ENCODE measurements around the gene TMED7. TPM values are rescaled to one million over a fixed set of nuclear protein-coding genes. Genes with fewer than 3 reads are reported as not detected.

TMED7 gene
- total RNA-seq, 3 donors from 2014 or later: 59.8 to 66.1 (median 62.6) TPM

DNA sequence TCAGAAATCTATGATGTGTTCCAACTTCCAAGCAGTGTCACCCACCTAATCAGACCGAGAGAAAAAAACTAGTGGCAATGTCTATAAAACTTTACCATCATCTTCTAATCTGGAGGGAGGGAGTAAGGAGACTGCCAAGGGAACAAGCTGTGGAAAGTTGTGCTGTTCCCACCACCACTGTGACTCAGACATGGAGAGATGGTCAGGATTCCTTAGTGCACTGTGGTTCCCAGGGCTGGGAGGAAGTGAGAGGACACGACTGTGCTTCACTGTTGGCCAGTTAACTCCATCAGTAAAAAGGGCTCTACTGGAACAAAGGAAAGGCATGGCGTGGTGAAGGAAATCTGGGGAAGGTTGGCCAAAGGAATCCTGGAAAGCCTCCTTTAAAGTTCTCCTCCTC lies 42.4 kb downstream of the TMED7 start:
- Mint-ChIP-seq H3K4me1 (ENCODE audit: low read depth) (no peaks in the 10 kb centered on the region), H3K27me3 (ENCODE audit: low read depth) (no peaks in the 10 kb centered on the region), H3K9me3 (no peaks in the 10 kb centered on the region), H3K36me3 (ENCODE audit: insufficient read depth) (peaks cover 5% of the 10 kb centered on the region), H3K4me3 (no peak overlapping the region)
- ATAC-seq (no peak), DNase-seq (no peak)

DNA sequence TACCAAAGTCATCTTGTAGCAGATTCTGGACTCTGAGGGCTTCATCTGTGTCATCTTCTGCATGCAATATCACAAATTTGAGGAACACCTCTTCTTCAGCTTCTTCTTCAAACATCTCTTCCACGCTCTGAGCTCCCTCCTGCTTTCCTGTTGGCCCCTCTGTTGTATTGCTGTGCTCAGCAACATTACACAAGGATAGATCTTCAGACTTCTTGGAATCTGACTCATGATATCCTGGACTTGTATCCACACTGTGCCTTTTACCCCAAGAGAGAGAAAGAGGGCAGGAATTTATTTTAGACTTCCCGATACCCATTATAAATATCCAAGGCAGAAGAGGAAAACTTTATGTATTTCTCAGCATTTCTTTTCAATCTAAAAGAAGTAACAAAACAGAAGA lies 44.9 kb downstream of the TMED7 start:
- ATAC-seq (no peak), DNase-seq (no peak)
- peaks cover 6% of the 10 kb centered on the region for H3K36me3 Mint-ChIP-seq (ENCODE audit: insufficient read depth)
- no peaks in the 10 kb centered on the region for H3K27me3 Mint-ChIP-seq (ENCODE audit: low read depth)
- no peaks in the 10 kb centered on the region for H3K9me3 Mint-ChIP-seq
- no peak overlapping the region for H3K4me3 Mint-ChIP-seq
- H3K4me1 Mint-ChIP-seq (ENCODE audit: low read depth): no peaks in the 10 kb centered on the region

DNA sequence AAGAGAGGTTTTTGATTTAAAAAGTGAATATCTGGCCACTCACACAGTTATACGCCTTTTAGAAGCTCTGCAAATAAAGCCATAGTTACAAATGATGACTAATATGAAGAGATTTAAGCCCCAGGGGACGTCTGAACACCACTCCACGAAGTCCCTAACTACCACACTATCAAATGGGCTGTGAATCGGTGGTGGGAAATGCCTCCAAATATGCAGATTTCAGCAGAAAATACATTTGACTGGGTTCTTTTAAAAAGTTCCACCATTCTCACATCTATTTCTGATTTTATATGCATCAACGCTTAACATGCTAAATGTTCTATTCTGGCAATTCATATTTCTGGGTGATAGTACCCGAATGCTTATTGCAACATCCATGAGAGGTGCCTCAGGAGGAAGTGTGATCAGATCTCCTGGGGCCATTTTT lies 46.1 kb downstream of the TMED7 start:
- no peak for ATAC-seq

DNA sequence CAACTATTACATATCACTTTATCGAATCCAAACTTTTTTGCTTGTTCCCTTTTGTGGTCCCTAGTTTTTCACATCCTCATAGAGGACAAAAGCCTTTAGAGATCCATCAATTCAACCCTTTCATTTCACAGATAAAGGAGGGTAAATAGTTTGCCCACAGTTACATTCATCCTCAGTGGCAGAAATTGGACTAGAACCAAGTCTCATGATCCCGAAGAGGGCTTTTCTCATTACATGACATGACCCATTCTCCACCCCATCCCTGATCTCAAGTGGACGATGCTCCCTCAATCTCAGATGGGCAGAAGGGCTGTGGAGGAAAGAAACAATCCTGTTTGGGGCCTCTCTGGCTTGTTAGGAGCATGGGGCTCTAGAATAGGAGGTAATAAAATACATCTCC lies 46.6 kb downstream of the TMED7 start:
- Mint-ChIP-seq H3K9me3 (no peaks in the 10 kb centered on the region), H3K4me1 (ENCODE audit: low read depth) (peaks cover 2% of the 10 kb centered on the region), H3K4me3 (no peak overlapping the region), H3K27me3 (ENCODE audit: low read depth) (no peaks in the 10 kb centered on the region), H3K36me3 (ENCODE audit: insufficient read depth) (peaks cover 6% of the 10 kb centered on the region)
- ATAC-seq (no peak), DNase-seq (no peak)

More for the DNA sequence above, 46.1 kb downstream of the TMED7 start:
- Mint-ChIP-seq H3K4me1 (ENCODE audit: low read depth) (no peaks in the 10 kb centered on the region), H3K4me3 (no peak overlapping the region), H3K9me3 (no peaks in the 10 kb centered on the region), H3K36me3 (ENCODE audit: insufficient read depth) (peaks cover 6% of the 10 kb centered on the region), H3K27me3 (ENCODE audit: low read depth) (no peaks in the 10 kb centered on the region)
- DNase-seq: no peak

DNA sequence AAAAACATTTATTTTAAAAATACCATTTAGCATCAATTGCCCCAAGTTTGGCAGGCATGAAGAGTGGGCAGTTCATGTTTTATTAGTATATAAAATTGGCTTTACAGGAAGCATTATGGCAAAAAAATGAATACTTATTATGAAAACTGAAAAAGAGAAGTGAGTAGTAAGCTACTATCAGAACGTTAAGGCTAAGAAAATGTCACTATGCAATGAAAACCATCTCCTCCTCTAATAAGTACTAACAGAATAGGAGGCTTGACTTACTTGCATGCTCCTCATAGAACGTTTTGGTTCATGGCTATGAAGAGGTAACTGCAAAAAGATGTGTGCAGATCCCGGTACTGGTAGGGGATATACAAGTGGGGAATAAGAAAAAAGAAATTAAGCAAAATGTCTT lies 47.2 kb downstream of the TMED7 start:
- Mint-ChIP-seq H3K9me3 (no peaks in the 10 kb centered on the region), H3K4me3 (no peak overlapping the region), H3K27me3 (ENCODE audit: low read depth) (no peaks in the 10 kb centered on the region), H3K36me3 (ENCODE audit: insufficient read depth) (peaks cover 6% of the 10 kb centered on the region), H3K4me1 (ENCODE audit: low read depth) (peaks cover 3% of the 10 kb centered on the region)
- no peak for DNase-seq
- no peak for ATAC-seq

DNA sequence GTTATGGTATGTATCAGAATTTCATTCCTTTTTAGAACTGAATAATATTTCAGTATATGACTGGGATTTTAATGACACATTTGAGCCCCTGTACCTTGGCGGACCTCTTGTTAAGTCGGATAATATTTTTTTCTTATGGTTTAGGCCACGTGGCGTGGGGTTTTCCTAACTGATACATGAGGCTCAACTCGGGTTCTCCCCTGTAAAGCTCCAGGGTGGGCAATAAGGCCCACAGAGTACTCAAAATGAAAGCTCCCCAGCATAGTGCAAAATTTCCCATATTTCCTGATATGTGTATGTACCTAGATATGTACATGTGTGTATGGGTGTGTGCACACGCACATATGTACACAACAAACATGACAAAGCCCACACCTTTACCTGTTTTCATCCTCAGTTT lies 48.1 kb downstream of the TMED7 start:
- peaks cover 6% of the 10 kb centered on the region for H3K36me3 Mint-ChIP-seq (ENCODE audit: insufficient read depth)
- no peaks in the 10 kb centered on the region for H3K9me3 Mint-ChIP-seq
- H3K4me3 Mint-ChIP-seq: no peak overlapping the region
- no peaks in the 10 kb centered on the region for H3K27me3 Mint-ChIP-seq (ENCODE audit: low read depth)
- ATAC-seq (no peak), DNase-seq (no peak)
- H3K4me1 Mint-ChIP-seq (ENCODE audit: low read depth): peaks cover 3% of the 10 kb centered on the region

DNA sequence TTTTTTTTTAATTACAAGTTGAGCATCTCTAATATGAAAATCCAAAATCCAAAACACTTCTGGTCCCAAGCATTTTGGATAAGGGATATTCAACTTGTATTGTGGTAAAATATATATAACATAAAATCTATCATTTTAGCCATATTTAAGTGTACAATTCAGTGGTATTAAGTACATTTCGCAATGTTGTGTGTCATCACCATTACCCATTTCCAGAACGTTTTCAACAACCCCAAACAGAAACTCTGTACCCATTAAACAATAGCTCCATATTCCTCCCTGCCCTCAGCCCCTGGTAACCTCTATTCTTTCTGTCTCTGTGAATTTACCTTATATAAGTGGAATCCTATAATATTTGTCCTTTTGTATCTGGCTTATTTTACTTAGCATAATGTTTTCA lies 48.5 kb downstream of the TMED7 start:
- peaks cover 6% of the 10 kb centered on the region for H3K36me3 Mint-ChIP-seq (ENCODE audit: insufficient read depth)
- no peak for ATAC-seq
- DNase-seq: no peak

DNA sequence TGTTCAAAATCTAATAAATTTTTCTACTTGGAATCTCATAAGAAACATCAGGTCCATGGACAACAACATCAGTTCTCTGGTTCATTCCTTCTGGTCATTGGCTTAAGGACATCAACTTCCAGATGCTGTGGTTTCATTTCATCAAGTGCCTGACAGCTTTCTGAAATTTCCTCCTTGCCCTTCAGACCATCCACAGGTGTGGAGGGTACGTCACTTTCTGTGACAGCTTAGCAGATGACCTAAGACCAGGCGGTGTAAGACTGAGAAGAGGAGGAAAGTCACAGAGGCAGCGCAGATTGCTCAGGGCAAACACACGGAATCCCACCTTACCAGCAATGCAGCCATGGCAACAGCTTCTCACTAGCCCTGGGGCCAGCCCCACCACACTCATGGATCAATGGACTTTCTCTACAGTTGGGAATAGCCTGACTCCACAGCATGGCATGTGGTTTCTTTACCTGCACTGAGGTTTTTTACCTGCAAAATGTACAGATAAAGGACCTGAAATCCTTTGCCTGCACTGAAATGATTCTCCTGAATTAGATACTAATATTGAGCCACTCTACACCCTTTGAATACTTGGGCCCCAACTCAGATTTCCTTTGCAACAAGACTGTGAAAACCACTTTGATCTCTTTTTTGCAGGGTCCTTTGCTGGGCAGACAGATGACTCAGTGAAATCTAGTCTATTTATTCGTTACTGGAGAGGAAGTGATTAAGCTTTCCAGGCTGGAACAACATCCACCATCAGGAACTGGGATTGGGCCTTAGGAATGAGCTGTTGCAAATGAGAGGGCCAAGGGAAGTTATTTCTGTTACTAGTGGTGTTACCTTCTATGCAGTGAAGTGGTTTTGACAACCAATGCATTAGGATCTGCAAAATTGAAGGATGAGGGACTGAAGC lies 50.4 kb downstream of the TMED7 start:
- Mint-ChIP-seq H3K9me3 (no peaks in the 10 kb centered on the region), H3K4me1 (ENCODE audit: low read depth) (peaks cover 3% of the 10 kb centered on the region), H3K36me3 (ENCODE audit: insufficient read depth) (peaks cover 1% of the 10 kb centered on the region), H3K4me3 (no peak overlapping the region), H3K27me3 (ENCODE audit: low read depth) (no peaks in the 10 kb centered on the region)
- DNase-seq (no peak), ATAC-seq (no peak)

More for the DNA sequence above, 48.5 kb downstream of the TMED7 start:
- Mint-ChIP-seq H3K9me3 (no peaks in the 10 kb centered on the region), H3K4me3 (no peak overlapping the region), H3K27me3 (ENCODE audit: low read depth) (no peaks in the 10 kb centered on the region), H3K4me1 (ENCODE audit: low read depth) (peaks cover 3% of the 10 kb centered on the region)

DNA sequence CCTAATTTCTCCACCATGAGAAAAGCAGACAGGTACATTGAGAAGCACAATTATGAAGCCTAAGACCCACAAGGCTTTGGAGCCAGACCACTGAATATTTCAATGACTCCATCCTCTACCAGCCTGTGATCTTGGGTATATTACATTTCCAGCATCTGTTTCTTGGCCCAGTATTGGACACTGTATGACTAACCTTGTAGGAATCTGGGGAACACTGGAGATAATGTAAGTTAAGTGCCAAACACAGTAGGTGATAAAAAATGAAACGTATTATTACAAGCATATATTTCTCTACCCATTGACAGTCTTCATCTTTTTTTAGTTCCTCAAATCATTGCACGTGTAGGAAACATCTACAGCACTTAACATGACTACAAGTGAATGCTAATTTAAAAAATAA lies 52.7 kb downstream of the TMED7 start:
- ATAC-seq (no peak), DNase-seq (no peak)
- no peaks in the 10 kb centered on the region for H3K9me3 Mint-ChIP-seq
- peaks cover 3% of the 10 kb centered on the region for H3K4me1 Mint-ChIP-seq (ENCODE audit: low read depth)
- no peaks in the 10 kb centered on the region for H3K27me3 Mint-ChIP-seq (ENCODE audit: low read depth)
- peaks cover 1% of the 10 kb centered on the region for H3K36me3 Mint-ChIP-seq (ENCODE audit: insufficient read depth)
- no peak overlapping the region for H3K4me3 Mint-ChIP-seq

DNA sequence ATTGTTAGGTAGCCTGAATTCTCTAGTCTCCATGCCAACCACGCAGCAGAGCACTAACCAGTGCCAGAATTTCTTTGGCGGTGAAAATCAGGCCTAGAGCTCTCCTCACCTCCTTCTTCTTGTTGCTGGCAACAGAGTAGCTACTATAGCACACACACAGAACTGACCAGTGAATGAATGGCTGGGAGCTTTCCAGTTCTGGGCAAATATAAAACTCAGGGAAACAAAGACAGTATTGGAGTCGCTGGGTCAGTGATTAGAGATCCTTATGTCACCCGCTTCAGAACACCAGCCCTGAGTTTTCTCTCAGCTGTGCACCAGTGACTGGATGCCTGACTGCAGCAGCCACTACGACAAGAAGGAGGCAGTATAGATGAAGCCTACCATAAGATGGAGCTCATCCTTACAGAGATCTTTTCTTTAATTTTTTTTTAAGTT lies 54.4 kb downstream of the TMED7 start:
- ATAC-seq: no peak
- no peak for DNase-seq
- no peak overlapping the region for H3K4me3 Mint-ChIP-seq
- peaks cover 4% of the 10 kb centered on the region for H3K27me3 Mint-ChIP-seq (ENCODE audit: low read depth)
- no peaks in the 10 kb centered on the region for H3K36me3 Mint-ChIP-seq (ENCODE audit: insufficient read depth)
- peaks cover 3% of the 10 kb centered on the region for H3K4me1 Mint-ChIP-seq (ENCODE audit: low read depth)
- no peaks in the 10 kb centered on the region for H3K9me3 Mint-ChIP-seq

DNA sequence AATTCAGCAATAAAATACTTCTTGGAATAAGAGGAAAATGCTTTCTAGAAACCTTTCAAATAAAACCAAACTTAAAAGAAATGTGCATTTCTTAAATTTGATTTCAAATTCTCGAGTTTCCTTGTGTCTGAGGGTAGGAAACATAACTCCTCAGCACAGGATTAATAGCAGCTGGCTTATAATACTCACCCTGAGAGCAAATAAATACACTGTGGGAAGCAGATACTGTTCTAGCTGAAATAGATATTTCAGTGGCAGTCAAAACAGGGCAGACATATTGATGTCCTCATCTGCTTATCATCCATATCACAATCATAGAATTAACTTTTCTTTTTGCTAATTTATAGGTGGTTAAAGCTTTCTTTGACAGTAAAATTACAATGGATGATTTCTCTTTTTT lies 57.2 kb downstream of the TMED7 start:
- no peaks in the 10 kb centered on the region for H3K9me3 Mint-ChIP-seq
- ATAC-seq (no peak), DNase-seq (no peak)
- peaks cover 6% of the 10 kb centered on the region for H3K27me3 Mint-ChIP-seq (ENCODE audit: low read depth)
- no peaks in the 10 kb centered on the region for H3K36me3 Mint-ChIP-seq (ENCODE audit: insufficient read depth)
- no peaks in the 10 kb centered on the region for H3K4me1 Mint-ChIP-seq (ENCODE audit: low read depth)
- no peak overlapping the region for H3K4me3 Mint-ChIP-seq

DNA sequence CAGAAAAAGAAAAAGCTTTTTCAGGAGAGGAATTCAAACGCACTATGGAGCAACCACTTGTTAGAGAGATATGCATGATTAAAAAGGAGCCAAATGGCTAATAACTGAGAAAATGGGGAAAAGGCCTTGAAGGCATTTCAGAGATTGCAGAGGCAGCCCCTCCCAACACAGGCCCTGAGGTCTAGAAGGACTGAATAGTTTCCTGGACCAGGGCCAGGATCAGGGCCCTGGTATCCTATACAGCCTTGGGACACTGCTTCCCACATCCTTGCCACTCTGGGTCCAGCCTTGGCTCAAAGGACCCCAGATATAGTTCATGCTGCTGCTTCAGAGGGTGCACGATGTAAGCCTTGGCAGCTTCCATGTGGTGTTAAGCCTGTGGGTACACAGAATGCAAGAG lies 60.6 kb downstream of the TMED7 start:
- DNase-seq (no peak), ATAC-seq (no peak)
- H3K9me3 Mint-ChIP-seq: peaks cover 6% of the 10 kb centered on the region
- H3K36me3 Mint-ChIP-seq (ENCODE audit: insufficient read depth): no peaks in the 10 kb centered on the region
- no peaks in the 10 kb centered on the region for H3K4me1 Mint-ChIP-seq (ENCODE audit: low read depth)
- peaks cover 18% of the 10 kb centered on the region for H3K27me3 Mint-ChIP-seq (ENCODE audit: low read depth)
- no peak overlapping the region for H3K4me3 Mint-ChIP-seq

Other genes with a start within 250 kb of the TMED7 start
- gene FEM1C, start 81.3 kb downstream of the TMED7 start, total RNA-seq: 10 to 100 TPM in 1 of 3 donors, 1 to 10 TPM in 2; 9.6 to 10.9 (median 10.0) TPM
- gene TICAM2, start 23.6 kb downstream of the TMED7 start, total RNA-seq: under 1 TPM; 0.18 to 0.82 (median 0.48) TPM
- under 1 TPM in 2 of 3 donors, not detected in 1; 0.26 to 0.28 TPM for gene CDO1, start 190.6 kb upstream of the TMED7 start, total RNA-seq
- 10 to 100 TPM; 36.0 to 46.4 (median 41.4) TPM for gene ATG12, start 215.5 kb upstream of the TMED7 start, total RNA-seq
- gene AP3S1, start 215.9 kb upstream of the TMED7 start, total RNA-seq: 10 to 100 TPM; 42.0 to 53.0 (median 48.5) TPM